Glomerular visceral epithelial cell (primary cell): Measurements from ENCODE around the gene FAM118B.

Experiments
- DNase-seq: peaks from one replicate; pipeline ENCODE4 v3.0.0-alpha.2; 2016; ENCODE audit errors: extremely low spot score

Gene FAM118B

DNA sequence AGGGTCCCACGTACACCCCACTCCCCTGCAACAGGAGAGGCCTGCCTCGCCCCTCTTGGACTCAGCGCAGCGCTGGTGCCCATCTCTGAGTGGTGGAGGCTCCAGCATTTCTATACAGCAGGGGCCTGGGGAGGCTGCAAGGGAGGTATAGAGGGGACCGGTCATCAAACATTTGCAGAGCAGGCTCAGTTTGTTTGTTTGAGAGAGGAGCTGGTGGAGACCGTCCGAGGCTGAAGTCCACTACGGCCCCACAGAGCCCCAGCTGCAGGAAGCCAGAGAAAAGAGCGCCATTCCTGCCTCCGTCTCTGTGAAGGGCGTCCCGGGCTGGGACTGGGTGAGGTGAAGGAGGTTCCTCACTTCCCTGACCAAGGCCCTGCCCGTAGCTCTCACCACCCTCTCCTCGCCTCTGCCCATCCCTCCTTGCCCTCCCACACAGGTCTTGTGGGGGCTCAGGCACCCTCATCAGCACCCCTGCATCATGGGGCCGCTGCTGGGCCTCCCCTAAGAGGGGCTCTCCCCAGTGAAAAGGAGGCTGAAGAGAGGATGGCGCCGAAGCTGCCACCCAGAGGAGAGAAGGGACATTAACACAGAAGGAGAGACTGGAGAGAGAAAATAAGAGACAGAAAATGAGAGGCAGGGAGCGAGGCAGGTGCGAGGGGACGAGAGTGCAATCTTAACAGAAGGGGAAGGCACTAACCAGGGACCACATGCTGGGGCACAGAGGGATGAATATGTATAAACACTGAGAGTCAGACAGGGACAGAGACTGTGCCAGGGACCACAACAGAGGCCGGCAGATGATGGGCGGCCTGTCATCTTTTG, 24.7 kb upstream of the FAM118B start:
- DNase-seq = no peak

DNA sequence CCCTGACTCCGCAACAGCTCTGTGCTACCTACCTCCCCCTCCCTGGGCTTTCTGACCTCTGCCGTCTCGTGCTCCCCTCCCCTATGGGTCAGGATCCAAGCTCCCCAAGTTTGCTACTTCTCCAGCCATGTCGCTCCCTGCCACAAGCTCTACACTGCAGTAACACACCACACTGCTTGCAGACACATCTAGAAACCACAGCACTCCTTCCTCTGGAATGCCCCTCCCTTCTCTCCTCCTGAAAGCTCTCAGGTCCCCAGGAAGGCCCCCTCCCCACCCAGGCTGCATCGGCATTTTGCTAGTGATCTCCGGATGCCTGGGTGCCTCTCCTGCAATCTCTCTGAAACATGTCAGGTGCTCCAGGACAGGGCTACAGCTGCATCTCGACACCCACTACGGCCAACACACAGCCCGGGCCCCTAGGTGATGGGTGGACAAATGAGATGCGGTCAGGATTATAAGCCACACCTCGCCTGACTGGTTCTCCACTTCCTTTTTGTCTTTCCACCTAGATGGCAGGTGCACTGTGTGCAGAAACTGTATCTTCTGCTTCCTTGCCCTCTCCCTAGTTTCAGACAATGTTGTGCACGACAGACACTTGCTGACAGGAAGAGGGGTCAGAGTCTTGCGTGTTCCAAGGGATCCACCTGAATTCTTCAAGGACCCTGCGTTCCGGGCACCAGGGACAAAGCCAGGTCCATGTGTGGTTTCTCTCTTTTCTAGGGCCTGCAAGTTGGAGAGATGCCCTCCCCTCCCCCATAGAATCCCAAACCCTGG, 23.1 kb upstream of the FAM118B start:
- DNase-seq = no peak

DNA sequence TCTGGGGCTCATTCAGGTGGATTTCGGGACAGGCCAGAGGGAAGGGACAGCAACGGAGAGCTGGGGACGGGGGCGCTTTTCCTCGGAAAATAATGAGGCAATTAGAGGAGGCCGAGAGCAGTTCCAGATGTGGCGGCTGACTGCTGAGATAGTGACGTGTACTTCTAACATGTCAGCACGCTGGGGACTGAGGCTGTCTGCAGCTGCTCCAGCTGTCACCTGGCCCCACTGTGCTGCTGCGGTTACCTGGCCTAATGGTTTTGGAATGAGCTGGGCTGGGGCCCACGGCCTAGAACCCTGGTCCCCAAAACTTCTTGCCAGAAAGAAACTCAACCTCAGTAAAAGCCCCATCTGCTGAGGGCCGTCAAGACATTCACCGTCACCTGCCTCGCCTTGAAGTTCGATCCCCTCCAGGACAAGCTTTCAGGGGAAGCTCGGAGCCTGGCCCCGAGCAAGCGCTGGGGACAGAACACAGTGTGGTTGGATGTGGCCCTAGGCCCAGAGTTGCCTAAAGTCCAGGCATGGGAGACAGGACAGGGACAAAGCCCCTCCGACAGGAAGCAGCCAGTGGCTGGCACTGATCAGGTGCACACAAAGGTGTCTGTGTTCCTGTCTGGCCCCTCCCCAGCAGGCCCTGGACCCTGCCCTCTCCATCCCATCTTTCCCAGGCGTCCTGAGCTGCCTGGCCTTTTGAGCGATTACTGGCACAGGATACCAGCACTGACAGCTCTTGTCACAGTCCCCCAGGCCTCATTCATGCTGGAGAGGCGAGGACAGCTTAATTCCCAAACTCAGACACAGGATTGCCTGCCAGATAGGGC, 22.3 kb upstream of the FAM118B start:
- DNase-seq = no peak

DNA sequence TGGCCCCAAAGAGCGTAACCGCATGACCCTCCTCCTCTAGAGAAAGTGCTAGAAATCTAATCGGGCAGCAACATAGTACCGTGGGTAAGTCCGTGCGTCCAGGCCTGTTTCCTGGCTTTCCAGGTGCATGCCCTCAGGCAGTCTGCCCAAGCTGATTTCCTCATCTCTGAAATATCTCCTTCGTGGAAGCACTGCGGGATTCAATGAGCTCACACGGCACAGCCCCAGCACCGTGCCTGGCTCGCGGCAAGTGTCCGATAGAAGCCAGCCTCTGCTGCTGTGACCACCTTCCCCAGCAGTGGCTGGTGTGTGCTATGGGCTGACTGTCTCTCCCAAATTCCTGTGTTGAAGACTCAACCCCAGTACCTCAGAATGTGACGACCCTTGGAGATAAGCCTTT, 20.8 kb upstream of the FAM118B start:
- DNase-seq = no peak

DNA sequence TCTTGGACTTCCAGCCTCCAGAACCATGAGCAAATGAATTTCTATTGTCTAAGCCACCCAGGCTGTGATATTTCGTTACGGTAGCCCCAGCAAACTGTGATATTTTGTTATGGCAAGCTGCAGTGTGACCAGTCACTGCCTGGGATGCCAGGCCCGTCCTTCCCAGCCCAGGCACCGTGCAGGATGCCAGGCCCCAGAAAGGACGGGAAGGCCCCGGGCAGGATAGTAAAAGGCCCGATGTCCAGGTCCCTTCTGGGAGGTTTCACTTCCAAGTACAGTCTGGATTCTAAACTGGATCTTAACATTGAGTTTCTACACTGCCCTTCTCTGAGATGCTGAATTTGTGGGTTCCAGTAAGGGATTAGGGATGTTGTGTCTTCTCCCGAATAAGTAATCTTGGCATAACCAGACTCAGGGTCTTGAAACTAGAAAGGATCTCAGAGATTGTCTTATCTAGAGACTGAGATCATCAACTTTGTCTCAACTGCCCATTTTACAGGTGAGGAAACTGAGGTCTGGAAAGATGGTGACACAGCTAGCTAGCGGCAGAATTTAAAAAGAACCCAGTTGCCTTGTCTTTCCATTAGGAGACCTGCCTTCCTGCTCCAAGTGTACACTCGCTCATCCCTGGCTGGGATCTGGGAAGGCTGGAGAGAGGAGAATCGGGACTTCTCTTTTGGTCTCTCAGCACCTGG, 20.1 kb upstream of the FAM118B start:
- DNase-seq = no peak

DNA sequence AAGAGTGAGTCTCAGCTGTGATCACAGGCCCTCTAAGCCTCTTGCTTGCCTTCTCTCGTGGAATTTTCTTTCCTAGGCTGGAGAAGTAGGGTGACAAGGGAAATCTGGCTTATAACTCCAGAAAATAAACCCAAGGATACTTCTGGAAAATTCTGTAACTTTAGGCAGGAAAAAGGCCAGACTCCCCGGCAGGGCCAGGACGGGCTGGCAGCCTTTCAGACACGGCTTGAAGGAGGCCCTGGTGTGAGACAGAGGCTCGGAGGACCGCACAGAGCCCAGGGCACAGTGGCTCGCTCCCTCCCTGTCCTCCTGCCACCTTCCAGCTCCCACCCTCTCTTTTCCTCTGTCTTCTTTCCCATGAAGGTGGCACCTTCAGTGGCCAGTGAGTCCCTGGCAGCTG, 19.2 kb upstream of the FAM118B start:
- no peak for DNase-seq

DNA sequence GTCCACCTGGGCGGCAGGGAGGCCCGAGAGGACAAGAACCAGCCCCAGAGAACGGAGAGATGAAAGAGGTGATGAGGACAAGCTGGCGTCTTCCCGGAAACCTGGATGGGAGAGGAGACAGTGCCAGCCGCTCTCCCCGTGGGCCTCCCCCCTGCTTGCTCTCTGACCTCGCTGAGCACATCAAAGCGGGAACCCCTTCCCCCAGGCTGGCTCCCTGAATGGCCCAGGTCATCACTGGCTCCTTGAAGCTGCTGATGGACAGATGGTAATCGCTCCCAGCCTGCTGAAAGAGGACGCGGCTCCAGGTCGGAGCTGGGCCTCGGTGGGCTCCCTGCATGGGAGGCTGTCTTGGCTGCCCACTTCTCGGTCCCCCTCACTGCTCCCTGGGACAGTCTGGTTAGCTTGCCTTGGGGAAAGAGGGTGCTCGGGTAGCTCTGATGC, 18.5 kb upstream of the FAM118B start:
- DNase-seq = no peak

DNA sequence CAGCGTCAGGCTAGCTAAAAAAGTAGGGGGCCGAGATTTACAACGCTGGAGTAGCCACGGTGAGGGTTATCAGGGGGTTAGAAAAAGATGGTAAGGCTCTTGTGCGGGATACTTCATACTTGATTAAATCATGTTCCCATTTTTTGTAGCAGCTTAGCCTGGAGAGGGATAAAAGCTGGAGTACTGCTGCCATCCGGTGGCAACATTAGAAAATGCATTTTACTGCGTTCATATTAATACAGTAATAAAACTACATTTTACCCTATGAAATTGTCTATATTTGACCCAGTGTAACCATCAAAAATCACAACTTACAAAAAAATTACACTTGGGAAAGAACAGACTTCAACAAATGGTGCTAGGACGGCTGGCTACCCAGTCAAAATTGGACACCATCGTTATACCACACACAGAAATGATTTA, 17.4 kb upstream of the FAM118B start:
- DNase-seq = peak; percentile 45

DNA sequence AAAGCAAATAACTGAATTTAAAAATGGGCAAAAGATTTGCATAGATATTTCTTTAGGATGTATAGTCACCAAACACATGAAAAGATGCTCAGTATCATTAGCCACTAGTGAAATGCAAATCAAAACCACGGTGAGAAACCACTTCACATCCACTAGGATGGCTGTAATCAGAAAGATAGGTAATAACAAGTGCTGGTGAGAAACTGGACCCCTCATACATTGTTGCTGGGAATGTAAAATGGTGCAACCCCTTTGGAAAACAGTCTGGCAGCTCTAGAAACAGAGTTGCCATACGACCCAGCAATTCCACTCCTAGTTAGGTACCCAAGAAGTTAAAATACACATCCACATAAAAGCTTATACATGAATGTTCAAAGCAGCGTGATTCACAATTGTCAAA, 16.5 kb upstream of the FAM118B start:
- DNase-seq = no peak

DNA sequence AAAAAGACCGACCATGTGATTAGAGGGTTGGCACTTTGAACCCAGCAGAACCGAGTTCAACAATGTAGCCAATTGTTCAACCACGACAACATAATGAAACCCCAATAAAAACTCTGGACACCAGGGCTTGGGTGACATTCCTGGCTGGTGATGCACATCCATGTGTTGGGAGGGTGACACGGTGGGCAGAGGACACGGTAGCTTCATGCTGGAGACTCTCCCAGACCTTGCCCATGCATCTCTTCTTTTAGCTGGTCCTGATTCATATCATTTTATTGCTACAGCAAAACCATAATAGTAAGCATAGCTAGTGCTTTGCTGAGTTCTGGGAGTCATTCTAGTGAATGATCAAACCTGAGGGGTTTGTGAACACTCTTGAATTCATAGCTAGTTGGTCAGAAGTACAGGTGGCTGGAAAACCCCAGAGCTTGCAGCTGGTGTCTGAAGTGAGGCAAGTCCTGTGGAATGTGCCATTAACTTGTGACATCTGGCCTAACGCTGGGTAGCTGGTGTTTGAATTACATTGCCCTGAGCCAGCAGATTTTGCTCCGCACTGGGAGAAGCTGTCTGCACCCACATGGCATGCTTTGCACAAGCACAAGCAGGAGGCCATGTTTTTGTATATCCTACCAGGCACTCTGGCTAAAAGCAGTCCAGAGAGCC, 14.2 kb upstream of the FAM118B start:
- peak; percentile 92 for DNase-seq

DNA sequence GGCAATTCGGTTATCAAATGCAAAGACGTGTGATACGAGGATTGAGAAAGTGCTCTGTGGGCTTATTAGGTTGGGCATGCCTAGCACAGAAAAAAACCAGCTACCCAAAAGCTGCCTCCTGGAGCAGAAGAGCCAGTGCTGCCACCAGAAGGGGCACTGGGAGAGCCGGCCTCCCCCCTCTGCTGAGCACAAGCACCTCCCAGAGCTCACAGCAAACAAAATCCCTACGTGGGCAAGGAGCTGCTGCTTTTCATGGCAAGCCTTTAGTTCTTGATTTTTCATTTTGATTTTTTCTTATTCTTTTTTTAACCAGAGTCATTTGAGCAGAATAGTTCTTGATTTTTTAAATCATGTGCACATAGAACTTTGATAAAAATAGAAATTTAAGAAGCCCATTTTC, 12.9 kb upstream of the FAM118B start:
- no peak for DNase-seq

DNA sequence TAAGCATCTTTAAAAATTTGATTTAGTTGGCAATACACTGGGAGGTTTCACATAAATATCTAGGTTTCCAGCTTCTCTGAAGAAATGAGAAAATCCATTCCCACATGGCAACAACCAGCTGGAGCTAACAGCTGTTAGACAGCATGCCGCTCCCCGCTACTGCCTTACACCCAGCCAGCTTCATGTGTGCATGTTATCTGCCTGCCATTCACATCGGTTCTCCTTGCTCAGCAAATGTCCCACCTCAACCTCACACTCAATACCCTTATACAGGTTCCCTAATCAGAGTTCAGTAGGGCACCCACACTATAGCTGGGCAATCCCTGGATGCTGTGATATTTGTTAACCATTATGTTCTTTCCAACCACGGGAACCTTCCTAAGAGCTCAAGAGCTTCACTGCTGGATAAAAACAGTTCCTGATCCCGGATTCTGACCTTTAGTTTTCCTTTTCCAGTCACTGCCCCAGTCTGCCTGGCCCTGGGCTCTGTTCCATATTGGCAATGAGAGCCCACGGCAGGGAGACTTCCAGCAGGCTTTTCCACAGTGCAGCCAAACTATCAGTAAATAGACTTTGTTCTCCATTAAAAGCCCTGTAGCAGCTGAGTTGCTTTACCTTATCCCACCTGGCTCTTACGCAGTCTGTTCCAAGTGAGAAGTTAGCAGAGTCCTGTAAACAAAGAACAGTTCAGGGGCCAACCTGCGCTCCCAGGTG, 8.8 kb upstream of the FAM118B start:
- DNase-seq = no peak

DNA sequence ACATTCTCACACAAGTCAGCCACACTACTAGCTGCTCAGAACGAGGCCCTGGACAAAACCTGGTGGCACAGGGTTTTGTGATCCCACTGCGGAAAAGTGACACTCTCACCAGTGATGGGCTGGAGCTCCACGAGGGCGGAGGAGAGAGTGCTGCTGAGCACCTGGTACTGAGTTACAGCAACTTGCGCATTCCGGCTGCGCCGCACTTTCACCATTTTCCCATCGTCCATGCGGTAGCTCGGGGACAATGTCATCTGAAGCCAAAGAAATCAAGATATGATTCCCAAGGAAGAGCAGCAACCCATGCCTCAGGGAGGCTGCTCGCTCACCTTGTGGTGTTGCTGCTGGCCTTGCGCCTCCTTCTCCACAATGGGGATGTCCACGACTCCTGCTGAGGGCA, 6.2 kb upstream of the FAM118B start:
- no peak for DNase-seq

DNA sequence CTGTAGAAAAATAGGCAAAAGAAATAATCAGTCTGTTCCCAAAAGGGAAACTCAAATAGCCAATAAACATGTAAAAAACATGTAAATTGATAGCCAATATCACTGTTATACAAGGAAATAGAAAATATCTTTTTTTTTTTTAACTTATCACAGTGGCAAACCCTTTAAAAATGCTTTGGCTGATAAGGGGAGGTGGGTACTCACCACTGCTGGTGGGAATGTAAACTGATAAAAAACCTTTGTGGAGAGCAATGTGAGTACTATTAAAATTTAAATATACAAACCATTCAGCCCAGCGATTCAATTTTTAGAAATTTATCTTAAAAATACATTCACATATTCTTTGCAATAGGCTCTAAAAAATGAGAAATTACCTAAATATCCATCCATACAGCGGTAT, 3.7 kb upstream of the FAM118B start:
- no peak for DNase-seq

DNA sequence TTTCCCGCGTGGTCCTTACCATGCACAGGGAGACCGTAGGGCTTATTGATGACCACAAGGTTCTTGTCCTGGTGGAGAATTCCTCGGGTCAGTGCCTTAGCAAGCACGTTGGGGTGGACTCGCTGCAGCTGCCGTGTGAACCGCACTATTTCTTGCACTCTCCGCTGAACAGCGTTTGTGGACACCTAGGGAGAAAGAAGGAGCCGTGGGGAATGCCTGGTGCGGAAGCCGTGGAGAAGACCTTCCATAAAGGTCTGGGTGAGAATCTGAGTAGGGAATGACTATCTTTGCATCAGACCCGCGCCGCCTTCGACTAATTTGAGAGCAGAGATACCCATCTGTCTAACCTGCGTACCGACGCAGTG, 729 bp upstream of the FAM118B start:
- no peak for DNase-seq

DNA sequence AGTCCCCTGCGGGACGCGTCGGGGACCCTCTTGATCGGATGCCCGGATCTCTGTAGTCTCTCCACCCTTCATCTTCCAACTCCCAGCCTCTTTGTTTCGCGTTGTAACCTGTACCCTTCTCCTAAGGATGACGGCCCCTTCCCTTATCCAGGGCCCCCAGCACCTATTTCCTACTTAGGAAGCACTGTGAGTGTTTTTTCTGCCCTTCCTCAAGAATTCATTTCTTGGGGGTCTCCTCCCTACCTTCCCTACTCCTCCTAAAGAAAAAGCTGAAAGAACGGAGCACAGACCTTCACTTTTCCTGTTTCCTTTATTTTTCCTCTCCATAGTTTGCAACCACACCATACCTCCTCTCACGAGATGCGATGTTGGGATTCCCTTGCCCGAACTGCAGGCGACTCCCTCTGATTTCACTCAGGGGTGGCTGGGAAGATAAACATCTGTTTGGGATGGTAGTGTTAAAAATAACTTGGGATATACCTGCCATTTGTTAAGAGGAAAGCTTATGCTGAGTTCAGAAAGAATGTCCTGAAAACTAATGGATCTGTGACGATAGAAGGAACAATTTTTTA, 593 bp downstream of the FAM118B start:
- DNase-seq = no peak

DNA sequence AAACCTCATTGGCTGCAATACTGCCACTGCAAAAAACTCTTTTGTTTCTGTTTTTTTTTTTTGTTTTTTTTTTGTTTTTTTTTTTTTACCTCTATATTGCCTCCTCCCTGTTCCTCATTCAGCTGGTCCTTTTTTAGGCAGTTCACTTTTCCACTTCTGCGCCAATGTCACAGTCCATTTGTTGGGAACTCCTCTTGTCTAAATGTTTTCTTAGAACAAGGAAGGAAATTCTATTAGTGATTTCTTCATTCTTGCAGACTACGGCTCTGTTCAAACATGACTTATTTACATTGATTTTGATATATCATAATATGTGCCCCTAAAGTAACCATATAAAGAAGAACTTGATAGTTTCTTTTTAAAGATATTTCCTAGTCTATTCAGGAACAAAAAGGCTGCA, 2.9 kb downstream of the FAM118B start:
- no peak for DNase-seq

DNA sequence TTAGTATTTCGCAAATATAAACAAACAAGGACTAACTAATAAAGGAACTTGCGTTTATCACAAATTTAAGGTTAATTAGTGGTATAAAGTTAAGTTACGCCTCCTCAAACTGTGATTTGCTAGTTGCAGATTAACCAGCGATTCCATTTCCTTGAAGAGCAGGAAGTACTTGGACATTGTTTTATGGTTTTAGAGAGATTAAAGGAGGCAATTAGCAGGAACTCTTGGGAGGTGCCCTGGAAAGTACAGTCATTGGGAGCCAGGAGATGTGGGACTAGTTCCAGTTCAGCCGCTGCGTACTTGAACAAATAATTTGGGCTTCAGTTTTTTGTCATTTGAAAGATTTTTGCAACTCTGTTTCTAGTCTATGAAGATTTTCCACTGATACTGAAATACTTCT, 3.3 kb downstream of the FAM118B start:
- no peak for DNase-seq

DNA sequence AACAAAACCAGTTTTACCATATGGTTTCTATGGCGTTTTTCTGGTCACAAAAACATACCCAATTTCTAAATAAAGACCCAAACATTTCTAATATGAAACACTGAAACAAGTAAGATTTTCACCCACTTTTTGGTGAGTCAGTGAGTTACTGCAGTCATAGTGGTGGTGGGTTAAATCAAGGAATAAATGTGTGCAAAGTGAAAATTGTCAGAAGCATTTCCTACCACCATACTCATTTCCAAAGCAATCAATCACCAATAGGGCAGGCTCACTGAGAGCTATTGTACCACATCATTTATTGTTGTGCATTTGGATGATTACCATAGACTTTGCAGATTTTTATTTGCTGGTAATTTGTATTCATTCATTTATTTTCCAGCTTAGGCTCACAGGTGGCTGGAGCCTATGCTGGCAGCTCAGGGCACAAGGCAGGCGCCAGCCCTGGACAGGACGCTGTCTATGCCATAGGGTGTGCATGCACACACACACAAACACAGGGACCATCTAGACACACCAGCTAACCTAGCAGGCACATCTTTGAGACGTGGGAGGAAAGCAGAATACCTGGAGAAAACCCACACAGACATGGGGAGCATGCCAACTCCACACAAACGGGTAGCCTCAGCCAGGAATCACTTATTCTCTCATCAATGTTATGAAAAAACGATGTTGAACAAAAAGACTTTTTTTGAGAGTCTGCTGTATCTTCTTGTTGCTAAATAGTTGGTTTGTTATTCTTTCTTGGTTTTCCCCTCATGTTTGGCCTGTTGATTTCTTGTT, 5.1 kb downstream of the FAM118B start:
- no peak for DNase-seq
